OCI-LY7 (cell line): ENCODE results near the gene HMX2.

Experiments
- CTCF ChIP-seq: fragments of 200-600 bp; sonication (generic); conservative IDR thresholded peaks from 2 replicates; pipeline ENCODE4 v1.5.1; 2014; ENCODE audit warnings: mild to moderate bottlenecking, antibody characterized with exemption, low read length, moderate library complexity, mixed read lengths
- EZH2phosphoT487 ChIP-seq: fragments of 200-600 bp; sonication (generic); IDR thresholded peaks from 2 replicates; pipeline ENCODE4 v1.6.1; 2018; ENCODE audit warnings: low read depth, borderline replicate concordance, mild to moderate bottlenecking, mixed run types, antibody characterized with exemption, low read length, moderate library complexity, mixed read lengths

- no peak for TF ChIP-seq CTCF
- TF ChIP-seq EZH2phosphoT487: no peak
Measured at GRCh38 chr10:123194056-123194455, 46.1 kb downstream of the HMX2 start.
